GM18505 (cell line): ENCODE measurements around the gene GRIK4.

ENCODE experiments used
- ATAC-seq: cut with Tn5 transposase; IDR thresholded peaks from one replicate; pipeline ENCODE4 v1.9.1; 2021; ENCODE audit not compliant: unreplicated experiment
- POLR2A ChIP-seq: IDR thresholded peaks from 4 replicates; pipeline ENCODE4 v1.6.1; 2011; ENCODE audit warnings: borderline replicate concordance; ENCODE audit not compliant: insufficient read depth, insufficient read length; ENCODE audit errors: extremely low read depth

GRIK4 gene

GRCh38 chr11:120815319-120816100, 304.0 kb downstream of the GRIK4 start:
- TF ChIP-seq POLR2A: no peak
- no peak for ATAC-seq

GRCh38 chr11:120816176-120816575, 304.6 kb downstream of the GRIK4 start:
- no peak for TF ChIP-seq POLR2A
- ATAC-seq: no peak

GRCh38 chr11:120816711-120817110, 305.2 kb downstream of the GRIK4 start:
- TF ChIP-seq POLR2A: no peak
- no peak for ATAC-seq

- ATAC-seq: no peak
- TF ChIP-seq POLR2A: no peak
Observed at GRCh38 chr11:120817158-120817557, 305.6 kb downstream of the GRIK4 start.

- TF ChIP-seq POLR2A: no peak
- no peak for ATAC-seq
Observed at GRCh38 chr11:120818097-120818496, 306.5 kb downstream of the GRIK4 start.

- ATAC-seq: no peak
- TF ChIP-seq POLR2A: no peak
Observed at GRCh38 chr11:120819003-120819402, 307.5 kb downstream of the GRIK4 start.

GRCh38 chr11:120819437-120820365, 308.2 kb downstream of the GRIK4 start:
- no peak for ATAC-seq

GRCh38 chr11:120823159-120823558, 311.6 kb downstream of the GRIK4 start:
- no peak for ATAC-seq
- TF ChIP-seq POLR2A: no peak

More at GRCh38 chr11:120819437-120820365, 308.2 kb downstream of the GRIK4 start:
- no peak for TF ChIP-seq POLR2A

GRCh38 chr11:120824242-120824641, 312.7 kb downstream of the GRIK4 start:
- no peak for ATAC-seq
- TF ChIP-seq POLR2A: no peak

GRCh38 chr11:120827198-120827597, 315.6 kb downstream of the GRIK4 start:
- TF ChIP-seq POLR2A: no peak
- ATAC-seq: no peak

- ATAC-seq: no peak
Observed at GRCh38 chr11:120827820-120828219, 316.3 kb downstream of the GRIK4 start.

GRCh38 chr11:120828847-120829246, 317.3 kb downstream of the GRIK4 start:
- TF ChIP-seq POLR2A: no peak
- ATAC-seq: no peak

More at GRCh38 chr11:120827820-120828219, 316.3 kb downstream of the GRIK4 start:
- TF ChIP-seq POLR2A: no peak

- ATAC-seq: no peak
- TF ChIP-seq POLR2A: no peak
Observed at GRCh38 chr11:120830085-120830620, 318.6 kb downstream of the GRIK4 start.
